CD4-positive, alpha-beta T cell treated with Interleukin-21 for 1 hour (primary cell): Measurements from ENCODE around the gene AK8.
A peak's percentile ranks its signal among the peaks of the same experiment; 100 is the strongest.

Source experiments
- DNase-seq: peaks from one replicate; pipeline ENCODE4 v3.0.0-alpha.2; 2020

Gene AK8

GRCh38 chr9:132887181-132888120 lies 9.4 kb upstream of the AK8 start:
- no peak for DNase-seq

GRCh38 chr9:132886334-132886725 lies 8.2 kb upstream of the AK8 start:
- DNase-seq, result no peak

GRCh38 chr9:132885720-132886333 lies 7.7 kb upstream of the AK8 start:
- no peak for DNase-seq

- DNase-seq, result no peak
Observed at GRCh38 chr9:132883349-132884294, 5.5 kb upstream of the AK8 start.

GRCh38 chr9:132882616-132883015 lies 4.5 kb upstream of the AK8 start:
- no peak for DNase-seq

- no peak for DNase-seq
Observed at GRCh38 chr9:132881826-132882225, 3.7 kb upstream of the AK8 start.

GRCh38 chr9:132880324-132880661 lies 2.2 kb upstream of the AK8 start:
- no peak for DNase-seq

GRCh38 chr9:132879457-132880323 lies 1.6 kb upstream of the AK8 start:
- DNase-seq, result no peak

GRCh38 chr9:132878695-132879456 lies 792 bp upstream of the AK8 start, which contains the start of gene SPACA9:
Gene SPACA9, plus strand, starts transcription at chr9:132878898. Its CDS starts 5,050 bp downstream, at chr9:132883948.
- peak; percentile 40 for DNase-seq

GRCh38 chr9:132877458-132877823 lies 643 bp downstream of the AK8 start:
- DNase-seq, result no peak

- DNase-seq, result no peak
Observed at GRCh38 chr9:132876849-132877248, 1.2 kb downstream of the AK8 start.

- no peak for DNase-seq
Observed at GRCh38 chr9:132875159-132875558, 2.9 kb downstream of the AK8 start.

- no peak for DNase-seq
Observed at GRCh38 chr9:132873403-132873802, 4.7 kb downstream of the AK8 start.

GRCh38 chr9:132869266-132869665 lies 8.8 kb downstream of the AK8 start:
- DNase-seq, result no peak

- DNase-seq, result no peak
Observed at GRCh38 chr9:132866898-132867297, 11.2 kb downstream of the AK8 start.

GRCh38 chr9:132864691-132865090 lies 13.4 kb downstream of the AK8 start:
- DNase-seq, result no peak

- no peak for DNase-seq
Observed at GRCh38 chr9:132864277-132864676, 13.8 kb downstream of the AK8 start.

- DNase-seq, result no peak
Observed at GRCh38 chr9:132863096-132863495, 15.0 kb downstream of the AK8 start.

GRCh38 chr9:132862533-132862932 lies 15.6 kb downstream of the AK8 start:
- DNase-seq, result no peak

GRCh38 chr9:132861666-132862065 lies 16.4 kb downstream of the AK8 start:
- no peak for DNase-seq

- no peak for DNase-seq
Observed at GRCh38 chr9:132858751-132859150, 19.3 kb downstream of the AK8 start.
